ENCODE measurements around the gene OCRL.

The OCRL gene

DNA sequence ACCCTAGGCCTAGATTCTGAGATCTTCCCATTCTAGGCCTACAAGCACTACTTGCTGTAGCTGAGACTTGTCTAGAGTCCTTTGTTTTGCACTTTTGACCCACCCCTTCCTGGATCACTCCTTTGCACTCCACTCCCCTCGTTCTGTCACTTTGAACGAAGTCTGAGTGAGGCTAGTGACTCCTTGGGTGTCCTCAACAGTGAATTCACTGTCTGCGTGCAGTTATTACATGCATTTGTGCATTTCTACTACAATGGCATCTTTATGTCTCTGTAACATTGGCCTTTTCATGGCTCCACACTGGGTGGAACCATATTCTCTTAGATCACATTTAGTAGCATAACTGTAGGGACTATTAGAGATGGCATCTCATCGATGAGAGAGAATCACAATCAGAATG lies 50.5 kb downstream of the OCRL start:
- no peak for DNase-seq

DNA sequence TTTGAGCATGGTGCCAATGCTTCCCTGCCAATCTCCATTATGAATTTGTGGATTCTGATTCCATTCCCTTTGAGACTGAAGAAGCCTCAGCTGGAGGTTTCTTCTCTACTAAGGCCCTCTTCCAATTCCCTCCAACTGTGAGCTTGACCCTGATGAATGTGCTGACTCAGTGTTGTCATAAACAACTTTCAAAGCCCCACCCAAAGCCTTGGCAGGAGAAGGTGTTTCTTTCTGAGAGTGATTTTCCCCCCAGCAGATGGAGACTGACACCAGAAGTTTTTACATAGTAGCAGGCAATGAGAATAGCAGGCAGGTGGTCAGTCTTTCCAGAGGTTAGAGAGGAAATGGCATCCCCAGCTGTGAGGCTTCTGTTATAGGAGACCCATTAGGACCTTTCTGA lies 53.1 kb downstream of the OCRL start:
- no peak for DNase-seq

DNA sequence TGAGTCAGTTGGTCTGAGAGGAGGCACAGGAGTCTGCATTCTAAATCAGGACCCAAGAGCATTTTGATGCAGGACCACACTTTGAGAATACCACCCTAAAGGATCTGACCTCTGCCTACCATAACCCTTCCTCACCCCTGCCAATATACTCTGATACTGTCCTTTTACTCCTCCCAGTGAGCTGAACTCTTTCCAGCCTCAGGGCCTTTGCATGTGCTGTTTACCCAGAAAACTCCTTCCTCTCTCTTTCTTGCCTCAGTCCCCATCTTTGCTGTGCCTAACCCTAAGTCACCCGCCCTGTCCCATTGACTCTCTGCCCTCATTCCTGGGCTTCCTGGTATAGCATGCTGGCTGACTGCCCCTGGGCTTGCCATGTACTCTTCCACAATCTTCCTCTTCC lies 54.7 kb downstream of the OCRL start:
- DNase-seq, result no peak

DNA sequence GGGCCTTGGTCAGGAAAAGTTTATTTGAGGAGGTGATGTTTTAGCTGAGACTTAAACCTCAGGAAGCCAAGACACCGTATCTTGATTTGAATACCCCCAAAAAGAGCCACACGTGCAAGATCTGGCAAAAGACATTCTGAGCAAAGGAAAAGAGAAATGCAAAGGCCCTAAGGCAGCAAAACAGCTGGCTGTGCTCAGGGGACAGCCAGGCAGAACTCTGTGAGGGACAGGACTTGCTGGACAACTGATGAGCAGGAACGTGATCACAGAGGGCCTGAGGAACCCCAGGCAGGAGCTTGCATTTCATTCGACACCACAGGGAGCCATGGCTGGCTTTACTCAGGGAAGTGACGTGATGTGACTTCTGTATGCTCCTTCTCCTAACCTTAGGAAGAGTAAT lies 56.0 kb downstream of the OCRL start:
- DNase-seq, result no peak

DNA sequence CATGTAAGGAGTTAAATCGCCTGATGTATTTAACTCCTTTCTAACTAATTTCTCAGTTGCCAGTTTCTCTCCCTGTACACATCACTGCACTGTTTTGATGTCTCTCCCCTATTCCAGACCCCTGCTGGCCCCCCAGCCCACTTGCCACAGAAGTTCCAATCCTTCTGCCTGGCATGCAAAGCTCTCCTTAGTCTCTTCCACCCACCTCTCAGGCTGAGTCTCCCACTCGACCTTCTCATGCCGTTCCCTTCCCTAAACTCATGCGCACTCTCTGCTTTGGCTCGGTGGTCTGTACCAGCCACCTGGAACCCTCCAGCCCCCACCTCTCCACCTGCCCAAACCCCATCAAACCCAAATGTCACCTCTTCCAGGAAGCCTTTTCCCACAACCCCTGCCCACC lies 57.8 kb downstream of the OCRL start:
- no peak for DNase-seq

DNA sequence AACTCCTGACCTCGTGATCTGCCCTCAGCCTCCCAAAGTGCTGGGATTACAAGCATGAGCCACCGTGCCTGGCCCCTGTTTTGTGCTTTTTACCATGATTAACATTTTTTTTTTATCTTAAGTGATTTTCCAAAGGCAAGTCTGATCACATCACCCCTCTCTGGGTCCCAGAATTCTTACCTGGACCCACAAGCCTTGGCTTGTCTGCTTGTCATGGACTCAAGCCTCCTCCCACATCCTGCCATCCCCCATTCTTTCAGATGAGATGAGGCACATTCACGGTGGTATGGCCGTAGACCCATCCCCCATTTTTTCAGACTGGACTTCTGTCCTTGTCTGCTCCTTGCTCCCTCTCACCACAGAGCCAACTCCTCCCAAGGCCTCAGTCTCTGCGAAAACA lies 59.4 kb downstream of the OCRL start:
- DNase-seq, result no peak

DNA sequence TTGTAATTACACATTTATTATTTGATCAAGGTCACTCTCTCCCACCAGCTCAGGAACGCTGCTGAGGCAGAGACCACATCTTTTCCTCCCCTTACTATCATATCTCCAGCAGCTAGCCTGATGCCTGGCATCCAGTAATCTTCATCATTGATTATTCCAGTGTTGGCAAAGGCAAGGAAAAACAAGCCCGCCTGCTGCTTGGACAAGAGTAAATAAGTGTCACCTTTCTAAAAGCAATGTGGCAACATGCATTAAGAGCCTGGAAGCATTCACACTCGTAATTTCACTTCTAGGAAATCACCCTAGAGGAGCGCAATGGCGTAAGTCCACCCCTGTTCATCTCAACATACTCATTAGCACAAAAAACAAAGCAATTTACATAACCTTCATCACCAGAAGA lies 59.9 kb downstream of the OCRL start:
- no peak for DNase-seq

DNA sequence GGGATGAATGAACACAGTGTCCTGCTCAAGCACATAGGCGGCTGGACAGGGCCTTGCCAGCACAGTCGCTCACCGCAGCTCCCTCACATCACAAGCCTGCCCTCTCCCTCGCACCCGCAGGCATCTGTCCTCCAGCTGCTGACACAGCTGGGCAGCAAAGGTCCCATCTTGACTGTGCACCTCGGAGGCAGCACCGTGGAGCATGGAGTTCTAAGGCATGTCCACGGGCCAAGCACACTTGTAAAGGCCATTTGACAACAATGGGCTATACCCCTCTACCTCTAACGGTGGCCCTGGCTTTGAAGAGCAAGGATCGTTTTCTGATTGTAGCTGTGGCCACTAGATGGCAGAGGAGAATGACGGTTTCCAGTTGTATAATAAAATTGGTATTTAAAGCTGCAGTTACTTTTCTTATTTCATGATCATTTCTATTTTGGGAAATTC lies 60.9 kb downstream of the OCRL start:
- no peak for DNase-seq

DNA sequence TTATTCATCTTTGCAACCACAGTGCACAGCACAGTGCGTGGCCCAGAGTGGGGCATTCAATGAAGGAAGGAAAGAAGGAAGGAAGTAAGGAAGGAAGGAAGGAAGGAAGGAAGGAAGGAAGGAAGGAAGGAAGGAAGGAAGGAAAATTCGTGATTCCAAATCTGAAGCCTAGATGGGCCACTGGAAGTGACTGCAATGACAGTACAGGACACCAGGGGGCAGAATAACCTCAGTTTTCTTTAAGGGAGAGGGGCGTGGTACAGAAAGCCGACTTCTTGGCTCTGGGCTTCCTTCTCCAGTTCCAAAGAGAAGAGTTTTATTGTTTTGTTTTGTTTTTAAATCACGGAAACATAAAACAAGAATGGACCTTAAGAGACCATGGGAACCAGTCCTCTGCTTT lies 66.9 kb downstream of the OCRL start:
- peak; percentile 50 to 63 for DNase-seq

DNA sequence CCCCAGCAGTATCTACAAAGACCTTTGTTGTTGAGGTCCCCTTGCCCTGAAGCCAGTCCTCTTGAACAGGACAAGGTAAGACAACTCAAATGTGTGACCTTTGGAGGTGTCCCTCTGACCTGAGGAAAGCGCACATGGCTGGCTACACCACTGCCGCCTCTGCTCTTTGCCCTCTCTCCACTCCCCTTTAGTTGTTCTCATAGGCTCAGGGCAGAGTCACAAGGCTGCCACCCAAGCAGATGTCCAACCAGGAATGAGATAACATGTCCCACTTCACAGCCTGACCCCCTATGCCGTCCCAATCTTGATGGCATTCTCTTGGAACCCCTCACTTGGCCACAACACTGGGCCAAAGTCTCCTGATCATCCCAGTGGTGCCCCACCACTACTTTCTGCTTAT lies 68.4 kb downstream of the OCRL start:
- no peak for DNase-seq

DNA sequence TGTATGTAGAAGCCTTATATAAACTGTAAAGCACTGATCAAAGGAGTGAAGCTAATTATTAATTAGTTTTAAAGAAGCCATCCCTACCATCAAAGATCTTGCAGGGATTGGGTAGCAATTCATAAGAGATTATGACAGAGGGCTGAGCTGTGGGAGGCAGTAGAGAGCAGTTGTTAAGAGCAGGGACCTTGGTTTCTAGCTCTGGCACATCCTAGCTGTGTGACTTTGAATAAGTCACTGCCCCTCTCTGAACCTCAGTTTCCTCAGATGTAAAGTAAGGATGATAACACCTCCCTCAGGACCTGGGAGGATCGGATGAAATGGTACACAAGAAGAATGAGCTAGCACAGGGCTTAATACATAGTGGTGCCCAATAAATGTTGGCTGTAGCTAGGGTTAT lies 69.3 kb downstream of the OCRL start:
- DNase-seq, result no peak

DNA sequence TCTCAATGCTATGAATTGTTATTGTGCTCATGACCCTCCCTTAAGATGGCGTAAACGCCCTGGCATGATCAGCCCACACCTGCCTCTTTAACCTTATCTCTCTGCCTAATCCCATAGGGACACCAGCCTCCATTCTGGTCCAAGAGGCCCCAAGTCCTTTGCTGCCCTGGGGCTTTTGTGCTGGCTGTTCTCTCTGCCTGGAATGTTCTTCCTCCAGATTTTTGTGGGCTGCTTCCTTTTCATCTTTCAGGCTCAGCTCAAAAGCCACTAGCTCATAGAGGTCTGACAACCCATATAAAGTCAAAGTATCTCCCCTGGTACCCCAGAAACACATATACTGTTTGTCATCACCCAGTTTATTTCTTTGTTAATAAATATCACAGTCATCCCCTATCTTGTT lies 72.3 kb downstream of the OCRL start:
- no peak for DNase-seq

DNA sequence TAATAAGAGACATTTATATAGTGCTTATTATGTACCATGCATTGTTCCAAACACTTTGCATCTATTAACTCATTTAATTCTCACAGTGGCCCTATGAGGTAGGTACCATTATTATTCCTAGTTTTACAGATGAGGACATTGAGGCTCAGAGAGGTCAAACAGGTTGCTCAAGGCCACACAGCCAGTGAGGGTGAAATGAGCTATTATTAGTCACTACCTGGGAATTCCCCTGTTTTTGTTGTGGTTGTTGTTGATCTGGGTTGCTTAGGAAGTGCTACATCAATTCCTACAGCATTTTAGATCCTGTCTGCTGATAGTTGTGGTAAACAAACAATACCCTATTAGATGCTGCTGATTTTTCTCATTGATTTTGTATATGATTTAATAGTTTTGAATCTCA lies 73.5 kb downstream of the OCRL start:
- DNase-seq, result no peak

DNA sequence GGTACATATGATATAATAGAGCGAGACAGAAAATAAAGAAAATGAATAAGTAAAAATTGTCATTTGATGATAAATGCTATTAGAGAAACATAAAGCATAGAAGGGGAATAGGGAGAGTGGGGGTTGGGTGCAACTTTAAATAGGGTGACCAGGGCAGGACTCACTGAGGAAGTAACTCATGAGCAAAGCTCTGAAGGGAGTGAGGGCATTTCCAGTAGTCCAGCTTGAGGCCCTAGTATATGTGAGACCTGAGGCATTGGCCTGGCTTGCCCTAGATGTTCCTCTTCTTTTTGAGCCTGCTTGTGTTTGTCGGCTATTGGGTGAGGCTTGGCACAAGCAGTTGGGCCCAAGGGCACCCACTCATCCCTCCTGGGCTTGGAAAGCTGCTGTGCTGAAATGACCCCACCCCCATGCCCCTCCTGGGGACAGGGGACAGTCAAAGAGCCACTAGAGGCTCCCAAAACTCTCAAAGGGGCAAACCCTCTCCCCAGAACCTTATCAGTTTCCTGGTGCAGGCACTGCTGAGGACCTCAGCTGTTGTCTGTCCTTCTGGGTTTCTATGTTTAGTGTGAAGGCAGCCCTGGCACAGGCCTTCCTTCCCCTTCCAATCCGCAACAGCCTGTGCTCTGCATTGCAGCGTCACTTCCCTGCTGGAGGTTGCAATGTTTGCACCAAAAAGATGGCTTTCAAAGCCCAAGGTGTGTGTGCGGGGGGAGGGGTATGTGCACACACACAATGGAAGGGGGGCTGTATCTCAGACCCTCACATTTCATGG lies 74.6 kb downstream of the OCRL start:
- DNase-seq, result no peak

DNA sequence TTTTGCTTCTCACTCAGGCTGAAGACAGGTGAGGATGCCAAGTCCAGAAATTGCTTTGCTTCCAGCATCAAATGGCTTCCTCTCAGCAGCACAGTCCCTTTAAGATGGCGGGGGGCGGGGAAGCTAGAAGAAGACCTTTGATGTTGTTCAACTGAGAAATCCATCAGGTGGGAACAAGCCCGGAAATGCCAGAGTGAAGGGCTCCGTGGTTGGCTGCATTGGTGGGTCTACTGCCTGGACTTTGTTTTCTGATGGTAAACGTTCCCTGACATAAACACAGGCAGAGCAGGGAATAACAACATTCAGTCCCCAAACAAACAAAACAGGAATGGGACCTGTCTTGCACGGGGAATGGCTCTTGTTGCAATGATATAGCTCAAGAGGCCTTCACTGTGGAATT lies 77.4 kb downstream of the OCRL start:
- no peak for DNase-seq

DNA sequence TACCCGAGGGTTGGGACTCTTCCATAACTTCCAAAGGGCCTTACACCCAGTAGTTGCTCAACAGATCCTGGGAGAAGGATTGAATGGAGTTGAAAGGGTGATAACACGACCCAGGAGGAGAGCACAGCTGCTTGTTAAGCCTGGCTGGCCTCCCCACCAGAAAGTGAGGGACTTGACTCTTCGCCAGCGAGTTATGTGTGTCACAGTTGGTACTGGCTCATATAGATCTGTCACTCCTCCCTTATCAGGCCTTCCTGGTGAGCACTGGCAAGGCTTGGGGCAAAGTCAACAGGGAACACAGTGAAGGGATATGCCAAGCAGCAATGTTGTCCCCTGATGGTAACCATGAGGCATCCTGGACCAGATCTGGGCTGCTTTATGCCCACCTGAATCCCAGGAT lies 78.9 kb downstream of the OCRL start:
- DNase-seq, result no peak

DNA sequence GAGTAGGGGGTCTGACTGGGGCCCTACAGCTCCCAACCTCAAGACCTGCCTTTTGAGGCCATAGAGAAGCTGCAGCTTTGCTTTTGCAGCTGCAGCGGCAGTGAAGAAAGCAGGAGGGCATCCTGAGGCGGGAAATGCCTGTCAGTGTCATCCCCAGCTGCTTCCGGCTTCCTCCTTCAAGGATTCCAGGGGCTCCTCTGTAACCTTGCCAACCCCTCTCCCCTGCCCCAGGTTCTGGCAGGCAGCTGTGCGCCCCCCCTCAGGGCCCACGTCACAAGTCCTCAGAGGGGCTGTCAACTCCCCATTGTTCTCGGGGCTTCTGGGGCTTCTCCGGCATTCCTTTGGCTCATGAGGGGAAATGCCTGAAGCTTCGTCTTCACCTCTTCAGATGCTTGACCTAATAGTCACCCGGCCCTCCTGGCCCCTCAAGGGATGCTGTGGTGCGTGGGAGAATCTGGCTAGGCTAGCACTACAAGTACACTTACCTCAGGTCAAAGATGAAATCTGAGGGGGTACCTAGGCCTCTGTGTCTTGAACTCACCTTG lies 82.8 kb downstream of the OCRL start:
- no peak for DNase-seq

DNA sequence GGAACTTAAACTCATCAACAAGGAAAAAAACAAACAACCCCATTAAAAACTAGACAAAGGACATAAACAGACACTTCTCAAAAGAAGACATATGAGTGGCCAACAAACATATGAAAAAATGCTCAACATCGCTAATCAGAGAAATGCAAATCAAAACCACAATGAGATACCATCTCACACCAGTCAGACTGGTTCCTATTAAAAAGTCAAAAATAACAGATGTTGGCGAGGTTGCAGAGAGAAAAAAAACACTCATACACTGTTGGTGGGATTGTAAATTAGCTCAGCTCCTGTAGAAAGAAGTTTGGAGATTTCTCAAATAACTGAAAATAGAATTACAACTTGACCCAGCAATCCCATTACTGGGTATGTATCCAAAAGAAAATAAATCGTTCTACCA lies 86.0 kb downstream of the OCRL start:
- DNase-seq, result no peak

DNA sequence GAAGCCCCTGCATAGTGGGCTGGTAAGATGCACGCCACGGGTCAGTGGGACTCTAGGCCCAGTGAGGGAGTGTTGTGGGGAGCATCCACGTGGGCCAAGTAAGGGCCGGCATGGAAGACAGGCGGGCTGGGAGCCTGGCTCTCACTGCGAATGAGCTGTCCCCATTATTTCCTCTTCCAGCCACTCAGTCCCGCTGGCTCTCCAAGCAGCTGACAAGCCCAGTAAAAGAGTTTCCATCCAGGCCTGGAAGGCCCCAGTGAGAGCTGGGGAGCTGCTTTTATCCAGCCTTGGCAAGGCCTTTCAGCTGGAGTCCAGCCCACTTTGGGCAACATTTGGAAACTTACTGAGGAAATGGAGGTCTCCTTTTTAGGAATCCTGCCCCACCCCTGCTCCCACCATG lies 89.8 kb downstream of the OCRL start:
- no peak for DNase-seq

DNA sequence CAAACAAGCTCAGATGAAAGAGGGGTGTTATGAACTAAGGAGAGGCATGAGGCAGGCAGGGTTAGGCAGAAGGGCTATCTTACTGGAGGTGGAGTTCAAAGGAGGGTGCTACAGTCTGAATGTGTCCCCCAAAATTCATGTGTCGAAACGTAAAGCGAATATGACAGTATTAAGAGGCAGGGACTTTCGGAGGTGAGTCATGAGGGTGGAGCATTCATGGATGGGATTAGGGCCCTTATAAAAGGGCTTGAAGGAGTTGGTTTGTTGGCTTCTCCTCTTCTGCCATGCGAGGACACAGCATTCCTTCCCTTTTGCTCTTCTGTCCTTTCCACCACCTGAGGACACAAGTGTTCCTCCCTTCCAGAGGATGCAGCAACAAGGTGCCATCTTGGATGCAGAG lies 91.8 kb downstream of the OCRL start:
- DNase-seq, result no peak

DNA sequence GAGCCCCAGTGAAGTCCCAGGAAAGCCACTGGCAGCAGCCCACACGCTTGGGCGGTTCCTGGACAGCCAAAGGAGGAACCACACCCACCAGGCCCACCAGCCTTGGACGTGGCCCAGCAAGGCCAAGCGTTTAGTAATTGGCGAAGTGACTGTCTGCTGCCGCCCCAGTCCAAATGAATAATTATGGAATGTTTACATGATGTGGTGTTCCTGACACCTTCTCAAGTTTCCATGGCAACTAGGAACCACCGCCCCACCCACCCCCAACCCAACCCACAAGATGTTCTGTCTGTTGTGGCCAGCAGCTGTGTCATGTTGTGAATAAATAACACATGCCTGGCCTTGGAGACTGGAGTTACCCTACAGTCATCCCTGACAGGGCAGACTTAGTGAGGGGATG lies 92.4 kb downstream of the OCRL start:
- DNase-seq, result no peak

DNA sequence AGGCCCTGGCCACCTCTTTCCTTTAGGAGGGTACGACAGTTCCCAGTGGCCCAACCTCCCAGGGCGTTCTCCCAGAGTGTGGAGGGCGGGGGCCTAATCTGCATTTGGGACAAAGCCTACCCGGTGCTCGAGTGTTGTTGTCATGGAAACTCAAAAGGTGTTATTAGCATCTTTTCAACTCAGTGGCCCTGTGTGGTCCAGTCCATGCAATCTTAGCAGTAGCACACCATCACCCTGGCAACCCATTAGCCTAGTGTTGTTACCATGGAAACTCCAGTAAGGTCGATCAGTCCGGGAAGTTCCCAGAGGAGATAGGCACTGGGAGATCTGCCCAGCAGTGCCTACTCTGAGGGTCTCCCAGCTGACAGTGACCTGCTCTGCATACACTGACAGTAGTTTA lies 94.5 kb downstream of the OCRL start:
- no peak for DNase-seq

DNA sequence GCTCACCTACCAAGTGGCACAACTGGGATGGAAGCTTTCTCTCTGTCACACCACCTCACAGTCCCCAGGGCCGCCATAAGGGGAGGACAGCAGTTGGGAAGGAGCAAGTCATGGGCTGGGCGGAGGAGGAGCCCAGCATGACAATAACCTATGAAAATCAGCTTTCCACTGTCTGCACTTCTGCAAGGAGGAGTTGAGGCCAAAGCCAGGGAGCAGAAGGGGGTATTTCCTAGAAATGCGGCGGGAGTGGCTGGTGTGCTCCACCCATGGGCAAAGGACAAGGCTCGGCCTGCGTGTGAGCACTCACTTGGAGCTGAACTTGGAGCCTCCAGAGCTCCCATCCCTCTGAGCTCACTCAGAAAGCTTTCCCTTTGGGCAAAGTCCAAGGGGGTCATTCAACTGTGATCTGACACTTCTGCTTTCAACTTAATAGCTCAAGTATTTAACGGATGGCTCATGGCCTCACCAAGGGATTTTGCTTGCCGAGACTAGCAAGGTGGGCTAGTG lies 96.2 kb downstream of the OCRL start:
- no peak for DNase-seq

DNA sequence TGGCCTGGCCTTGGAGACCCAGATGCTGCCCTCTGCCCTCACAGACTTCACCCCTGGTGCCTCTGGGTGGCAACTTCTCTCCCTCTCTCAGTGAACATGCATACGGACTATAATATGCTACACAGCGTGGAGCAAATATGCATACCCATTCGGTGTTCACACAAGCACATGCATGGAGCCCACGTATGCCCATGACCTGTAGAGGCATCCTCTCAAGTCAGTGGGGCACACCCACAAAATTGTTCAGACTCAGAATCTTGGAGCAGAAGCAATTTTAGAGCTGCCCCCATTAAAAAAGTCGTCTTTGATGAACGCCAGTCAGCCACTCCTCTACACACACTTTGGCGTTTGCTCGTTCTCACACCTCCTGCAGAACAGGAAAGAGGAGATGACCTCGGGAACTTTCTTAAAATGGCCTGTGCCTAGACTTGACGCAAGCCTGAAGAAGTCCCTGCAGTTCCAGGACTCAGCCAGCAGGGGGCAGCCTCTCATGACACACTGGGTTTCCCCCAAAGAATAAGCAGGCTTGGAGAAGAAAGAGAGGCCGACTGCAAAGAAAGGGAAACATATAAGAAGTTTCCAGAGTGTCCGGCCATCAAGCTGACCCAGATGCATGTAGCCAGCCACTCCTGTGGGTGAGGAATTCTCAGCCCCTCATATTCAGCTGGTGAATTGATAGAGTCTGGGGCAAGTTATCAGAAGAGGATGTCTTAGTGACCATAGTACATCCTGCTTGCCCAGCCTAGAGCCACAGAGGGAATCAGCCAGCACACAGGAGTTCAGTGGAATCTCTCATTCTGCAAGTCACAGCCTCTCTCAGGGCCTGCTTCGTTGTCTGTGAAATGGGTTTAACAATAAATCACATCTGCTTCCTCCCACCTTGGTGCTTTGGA lies 97.4 kb downstream of the OCRL start:
- DNase-seq, result peak; percentile 69 to 83
